H1 (cell line): ENCODE data around the gene SPAG16. TPM values are rescaled to one million over a fixed set of nuclear protein-coding genes. Genes with fewer than 3 reads are reported as not detected.
"Not testable (repeated sequence)": the region's sequence is repeated elsewhere in the genome, so short reads cannot be mapped to it uniquely, and the experiment has no call there.

Source experiments
- CTCF ChIA-PET: fragments of 300-600 bp; sonication (Branson Sonifier 250); formaldehyde crosslinking; loops from one replicate; lab custom pipeline; 2021; ENCODE audit not compliant: partially characterized antibody; lab: Charles Lee
- POLR2A ChIA-PET: fragments of 300-600 bp; sonication (Branson Sonifier 250); formaldehyde crosslinking; loops from one replicate; lab custom pipeline; 2021; ENCODE audit warnings: inconsistent platforms; ENCODE audit not compliant: partially characterized antibody; lab: Charles Lee
- DNase-seq, 2 experiments: peaks; one replicate each; pipeline versions ENCODE4 v3.0.0 to v3.0.0-alpha.2; 2010 to 2022; ENCODE audit warnings: low spot score in 2 of 2, low read depth in 1 of 2, mixed read lengths in 1 of 2
- FAIRE-seq: peaks from 2 replicates; lab custom pipeline; 2011; peaks lifted over from hg19 to GRCh38; lab: Jason Lieb, UNC
- H2AFZ ChIP-seq: 2 replicates; pipeline ENCODE4 v1.8.1; 2012; ENCODE audit warnings: low read length, inconsistent platforms
- H2AK5ac ChIP-seq: 2 replicates; pipeline ENCODE4 v1.6.1; 2013; ENCODE audit warnings: low read depth, low read length
- H2BK120ac ChIP-seq: replicated peaks from 2 replicates; pipeline ENCODE3; 2013; ENCODE audit warnings: low read depth, low read length, inconsistent platforms
- H2BK12ac ChIP-seq: 2 replicates; pipeline ENCODE4 v1.6.1; 2013; ENCODE audit warnings: low read depth, low read length
- H2BK15ac ChIP-seq: 2 replicates; pipeline ENCODE4 v1.6.1; 2013; ENCODE audit warnings: low read length
- H2BK20ac ChIP-seq: 2 replicates; pipeline ENCODE4 v1.6.1; 2013; ENCODE audit warnings: low read length
- H2BK5ac ChIP-seq: 2 replicates; pipeline ENCODE4 v1.6.1; 2013; ENCODE audit warnings: low read depth, low read length
- H3K14ac ChIP-seq: 2 replicates; pipeline ENCODE4 v1.6.1; 2013; ENCODE audit warnings: inconsistent platforms; ENCODE audit not compliant: insufficient read length
- H3K18ac ChIP-seq: 2 replicates; pipeline ENCODE4 v1.6.1; 2013; ENCODE audit warnings: low read length; ENCODE audit errors: extremely low read depth
- H3K23ac ChIP-seq: 2 replicates; pipeline ENCODE4 v1.6.1; 2013; ENCODE audit warnings: inconsistent platforms; ENCODE audit not compliant: insufficient read length
- H3K23me2 ChIP-seq: 2 replicates; pipeline ENCODE4 v1.6.1; 2013; ENCODE audit warnings: low read depth, low read length
- H3K27ac ChIP-seq: 2 replicates; pipeline ENCODE4 v1.6.1; 2011; ENCODE audit warnings: low read depth, low read length, inconsistent platforms
- H3K27me3 ChIP-seq, 4 experiments: replicated peaks in 1 of 4; 1 replicate in 1 of 4; 2 replicates in 3 of 4; pipeline versions ENCODE4 v1.6.1 to v1.8.1; 2011 to 2013; ENCODE audit warnings: low read length in 3 of 4, mild to moderate bottlenecking in 3 of 4, inconsistent platforms in 2 of 4, mixed read lengths in 2 of 4, moderate library complexity in 1 of 4; ENCODE audit not compliant: control insufficient read depth in 3 of 4, insufficient read depth in 3 of 4; ENCODE audit errors: extremely low read depth in 1 of 4
- H3K36me3 ChIP-seq, 4 experiments: 2 replicates each; pipeline versions ENCODE4 v1.6.1 to v1.8.1; 2011 to 2013; ENCODE audit warnings: mild to moderate bottlenecking in 4 of 4, low read length in 3 of 4, moderate library complexity in 2 of 4, control low read depth in 1 of 4, inconsistent platforms in 1 of 4; ENCODE audit not compliant: insufficient read depth in 4 of 4, control insufficient read depth in 2 of 4
- H3K4ac ChIP-seq: replicated peaks from 2 replicates; pipeline ENCODE3; 2013; ENCODE audit warnings: low read length, low read depth, mixed read lengths, inconsistent platforms; ENCODE audit not compliant: insufficient read length
- H3K4me1 ChIP-seq, 4 experiments: replicated peaks in 1 of 4; 1 replicate in 1 of 4; 2 replicates in 3 of 4; pipeline versions ENCODE4 v1.6.1 to v1.8.1; 2011 to 2013; ENCODE audit warnings: low read length in 3 of 4, inconsistent platforms in 2 of 4, mixed read lengths in 1 of 4; ENCODE audit not compliant: insufficient read depth in 4 of 4, control insufficient read depth in 3 of 4
- H3K4me2 ChIP-seq, 2 experiments: 2 replicates each; pipeline versions ENCODE4 v1.6.1 to v1.8.1; 2011 to 2013; ENCODE audit warnings: low read depth in 2 of 2, low read length in 2 of 2, control low read depth in 1 of 2, inconsistent platforms in 1 of 2, mild to moderate bottlenecking in 1 of 2; ENCODE audit not compliant: insufficient read depth in 1 of 2
- H3K4me3 ChIP-seq, 4 experiments: fragments of 200-600, 300-600 bp in 1 of 4; sonication (generic), shearing (Covaris generic), sonication (Bioruptor Twin) in 1 of 4; 2 replicates each; pipeline versions ENCODE4 v1.5.1 to v1.8.1; 2011 to 2016; ENCODE audit warnings: low read length in 4 of 4, low read depth in 3 of 4, control low read depth in 2 of 4, inconsistent platforms in 2 of 4, mild to moderate bottlenecking in 2 of 4, mixed read lengths in 1 of 4, moderate library complexity in 1 of 4; ENCODE audit not compliant: insufficient read depth in 2 of 4; ENCODE audit errors: extremely low read depth in 1 of 4
- H3K56ac ChIP-seq: replicated peaks from 2 replicates; pipeline ENCODE3; 2013; ENCODE audit warnings: low read depth, mild to moderate bottlenecking, mixed read lengths, low read length, inconsistent platforms; ENCODE audit not compliant: insufficient read length
- H3K79me1 ChIP-seq: 2 replicates; pipeline ENCODE4 v1.6.1; 2013; ENCODE audit warnings: low read depth, low read length, control low read depth
- H3K79me2 ChIP-seq, 2 experiments: 2 replicates each; pipeline versions ENCODE4 v1.6.1 to v1.8.1; 2012 to 2013; ENCODE audit warnings: low read length in 2 of 2, mild to moderate bottlenecking in 2 of 2, inconsistent platforms in 1 of 2; ENCODE audit not compliant: insufficient read depth in 2 of 2, control insufficient read depth in 1 of 2
- H3K9ac ChIP-seq, 4 experiments: replicated peaks in 1 of 4; 1 replicate in 1 of 4; 2 replicates in 3 of 4; pipeline versions ENCODE4 v1.6.1 to v1.8.1; 2011 to 2013; ENCODE audit warnings: low read depth in 3 of 4, low read length in 3 of 4, control low read depth in 2 of 4, mild to moderate bottlenecking in 2 of 4, moderate library complexity in 2 of 4, inconsistent platforms in 1 of 4; ENCODE audit errors: extremely low read depth in 1 of 4
- H3K9me3 ChIP-seq, 2 experiments: 2 replicates each; pipeline versions ENCODE4 v1.6.1 to v1.8.1; 2012 to 2013; ENCODE audit warnings: mild to moderate bottlenecking in 2 of 2, moderate library complexity in 2 of 2, control low read depth in 1 of 2, inconsistent platforms in 1 of 2, low read depth in 1 of 2, low read length in 1 of 2, mixed read lengths in 1 of 2; ENCODE audit not compliant: insufficient read depth in 2 of 2
- H4K20me1 ChIP-seq, 2 experiments: replicated peaks in 1 of 2; 2 replicates each; pipeline versions ENCODE3 to v1.8.1; 2011 to 2013; ENCODE audit warnings: inconsistent platforms in 2 of 2, low read length in 2 of 2, mild to moderate bottlenecking in 1 of 2; ENCODE audit not compliant: insufficient read depth in 2 of 2, control insufficient read depth in 1 of 2
- H4K5ac ChIP-seq: 2 replicates; pipeline ENCODE4 v1.6.1; 2013; ENCODE audit warnings: low read length, low read depth, mixed read lengths, inconsistent platforms; ENCODE audit not compliant: insufficient read length
- H4K8ac ChIP-seq: 2 replicates; pipeline ENCODE4 v1.8.0; 2013; ENCODE audit warnings: mild to moderate bottlenecking, moderate library complexity, low read length, inconsistent platforms; ENCODE audit not compliant: insufficient read depth; ENCODE audit errors: extremely low read depth
- H4K91ac ChIP-seq: replicated peaks from 2 replicates; pipeline ENCODE3; 2013; ENCODE audit warnings: low read length, mixed read lengths, inconsistent platforms; ENCODE audit not compliant: insufficient read length
- WGBS, 2 experiments: shearing (Covaris generic) in 1 of 2; methylation state at CpG; one replicate each; pipeline versions ENCODE4 v1.1.6 to v1.1.7; 2013 to 2015; ENCODE audit warnings: low lambda C conversion rate in 2 of 2, mixed read lengths in 2 of 2, inconsistent platforms in 1 of 2, low coverage in 1 of 2, missing lambda C conversion rate in 1 of 2; ENCODE audit not compliant: insufficient replicate concordance in 2 of 2, insufficient coverage in 1 of 2, insufficient read length in 1 of 2; ENCODE audit errors: extremely low coverage in 1 of 2, missing lambda C conversion rate in 1 of 2; 5-methylcytosine and 5-hydroxymethylcytosine counted together
- polyA plus RNA-seq, 7 experiments: library from polyadenylated mRNA; depleted of rRNA in 3 of 7; stranded (reverse) in 5 of 7; unstranded in 2 of 7; fragments of >200 nt in 5 of 7; fragments of 200-250 nt in 2 of 7; gene quantifications; 1 replicate in 5 of 7; 2 replicates in 1 of 7; 4 replicates in 1 of 7; pipeline versions ENCODE4 v1.2.1 to v1.2.3, GENCODE V29; 2011 to 2013; ENCODE audit warnings: missing spikeins in 2 of 7, mixed read lengths in 2 of 7
- total RNA-seq: library from RNA; stranded (reverse); fragmentation: NEBNext Ultra II Directional; extraction: Animal tissue kit (Norgen Biotek cat#: 25700); gene quantifications from 2 replicates; pipeline ENCODE4 v1.2.1, GENCODE V29; 2021

SPAG16 gene
- total and polyA plus RNA-seq, 2 of the 8 experiments (the other 6 are each of a cell fraction or from before 2014, with no cell fraction given): 6.0 to 14.9 TPM

DNA sequence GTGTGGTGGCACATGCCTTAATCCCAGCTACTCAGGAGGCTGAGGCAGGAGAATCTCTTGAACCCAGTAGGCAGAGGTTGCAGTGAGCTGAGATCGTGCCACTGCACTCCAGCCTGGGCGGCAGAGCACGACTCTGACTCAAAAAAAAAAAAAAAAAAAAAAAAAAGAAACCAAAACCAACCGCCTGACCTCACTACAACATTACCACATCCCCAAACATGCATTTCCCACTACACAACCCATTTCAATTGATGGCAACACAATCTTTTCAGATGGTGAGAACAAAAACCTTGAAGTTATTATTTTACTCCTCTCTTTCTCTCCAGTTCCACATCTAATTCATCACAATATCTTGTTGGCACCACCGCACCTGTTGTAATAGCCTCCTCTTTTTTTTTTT, 778.0 kb downstream of the SPAG16 start:
- H3K4me2 ChIP-seq, H3K36me3 ChIP-seq, H2AFZ ChIP-seq, H3K56ac ChIP-seq, H2BK12ac ChIP-seq, H3K18ac ChIP-seq, H3K23me2 ChIP-seq, H3K4me3 ChIP-seq, H3K23ac ChIP-seq, CTCF ChIA-PET, H4K91ac ChIP-seq, H3K79me2 ChIP-seq, H3K27ac ChIP-seq, H3K14ac ChIP-seq, H2BK15ac ChIP-seq, H4K8ac ChIP-seq, FAIRE-seq, H2BK20ac ChIP-seq, H4K20me1 ChIP-seq, H3K4ac ChIP-seq, POLR2A ChIA-PET, H3K4me1 ChIP-seq, H2BK5ac ChIP-seq, H2AK5ac ChIP-seq, DNase-seq, H3K79me1 ChIP-seq, H3K27me3 ChIP-seq, H4K5ac ChIP-seq, H3K9me3 ChIP-seq, H2BK120ac ChIP-seq, H3K9ac ChIP-seq: not testable (repeated sequence)
- WGBS, 2 experiments: 100% methylated on average over 3 of the region's 5 CpGs; no CpG with 5 or more reads in 1 of the 2 experiments
